Measurements from ENCODE around the gene TBC1D22A. TPM values are rescaled to one million over a fixed set of nuclear protein-coding genes. Genes with fewer than 3 reads are reported as not detected.

The TBC1D22A gene
- polyA plus RNA-seq, 1 experiment, result 19.8 TPM

DNA sequence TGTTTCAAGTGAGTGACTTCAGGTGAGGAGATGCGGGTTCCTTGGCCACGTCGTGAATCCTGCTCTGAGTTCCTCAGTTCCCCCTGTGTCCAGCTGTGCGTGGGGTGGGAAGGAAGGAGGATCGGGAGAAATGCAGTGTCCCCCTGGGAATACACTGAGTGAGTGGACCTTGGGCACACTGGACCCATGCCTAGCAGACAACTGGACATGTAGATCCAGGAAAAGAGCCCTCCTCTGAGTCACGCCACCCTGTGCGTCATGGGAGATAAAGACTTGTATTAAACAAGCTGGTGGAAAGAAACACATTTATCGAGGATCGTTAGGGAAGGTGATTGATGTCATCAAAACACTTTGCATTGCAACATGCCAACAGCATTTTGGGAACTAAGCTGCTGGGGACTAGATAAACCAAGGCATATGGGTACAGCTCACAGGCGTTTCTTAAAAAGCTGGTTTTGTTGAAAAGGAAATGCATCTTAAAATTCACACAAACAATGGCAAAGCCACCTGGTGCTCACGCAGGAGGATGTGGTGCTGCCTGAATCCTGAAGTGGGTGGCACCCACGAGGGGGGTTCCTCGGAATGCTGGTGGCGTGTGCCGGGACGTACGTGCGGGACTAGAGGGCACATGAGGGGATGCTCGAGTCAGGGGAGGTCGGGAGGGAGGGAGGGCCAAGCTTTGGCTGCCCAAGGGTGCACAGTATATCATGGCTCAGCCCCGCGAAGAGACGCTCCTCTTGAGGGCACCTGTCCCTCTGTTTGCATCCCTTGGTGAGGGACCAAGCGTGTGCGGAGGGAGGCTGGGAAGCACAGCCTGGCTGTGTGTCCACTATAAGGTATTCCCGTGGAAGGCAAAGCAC lies 303.5 kb downstream of the TBC1D22A start:
- H3K27ac ChIP-seq (ENCODE audit: low read depth, low read length), result no peak overlapping the region
- no peak overlapping the region for H3K4me3 ChIP-seq (ENCODE audit: low read depth, low read length)
- H3K9me3 ChIP-seq (ENCODE audit: control insufficient read depth, insufficient read depth, low read length), result no peaks in the 10 kb centered on the region; the same call in 1 of the 2 replicates
- ChIA-PET POLR2A (no interaction called here), CTCF (no interaction called here)
- TF ChIP-seq, protein P1, sequence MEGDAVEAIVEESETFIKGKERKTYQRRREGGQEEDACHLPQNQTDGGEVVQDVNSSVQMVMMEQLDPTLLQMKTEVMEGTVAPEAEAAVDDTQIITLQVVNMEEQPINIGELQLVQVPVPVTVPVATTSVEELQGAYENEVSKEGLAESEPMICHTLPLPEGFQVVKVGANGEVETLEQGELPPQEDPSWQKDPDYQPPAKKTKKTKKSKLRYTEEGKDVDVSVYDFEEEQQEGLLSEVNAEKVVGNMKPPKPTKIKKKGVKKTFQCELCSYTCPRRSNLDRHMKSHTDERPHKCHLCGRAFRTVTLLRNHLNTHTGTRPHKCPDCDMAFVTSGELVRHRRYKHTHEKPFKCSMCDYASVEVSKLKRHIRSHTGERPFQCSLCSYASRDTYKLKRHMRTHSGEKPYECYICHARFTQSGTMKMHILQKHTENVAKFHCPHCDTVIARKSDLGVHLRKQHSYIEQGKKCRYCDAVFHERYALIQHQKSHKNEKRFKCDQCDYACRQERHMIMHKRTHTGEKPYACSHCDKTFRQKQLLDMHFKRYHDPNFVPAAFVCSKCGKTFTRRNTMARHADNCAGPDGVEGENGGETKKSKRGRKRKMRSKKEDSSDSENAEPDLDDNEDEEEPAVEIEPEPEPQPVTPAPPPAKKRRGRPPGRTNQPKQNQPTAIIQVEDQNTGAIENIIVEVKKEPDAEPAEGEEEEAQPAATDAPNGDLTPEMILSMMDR (IDR thresholded peaks at IDR 0.05; ENCODE audit: low read depth, low read length), result no peak
- no peaks in the 10 kb centered on the region for H3K27me3 ChIP-seq (ENCODE audit: control insufficient read depth, insufficient read depth, low read length)
- no peak for DNase-seq (ENCODE audit: low read depth, low spot score)

DNA sequence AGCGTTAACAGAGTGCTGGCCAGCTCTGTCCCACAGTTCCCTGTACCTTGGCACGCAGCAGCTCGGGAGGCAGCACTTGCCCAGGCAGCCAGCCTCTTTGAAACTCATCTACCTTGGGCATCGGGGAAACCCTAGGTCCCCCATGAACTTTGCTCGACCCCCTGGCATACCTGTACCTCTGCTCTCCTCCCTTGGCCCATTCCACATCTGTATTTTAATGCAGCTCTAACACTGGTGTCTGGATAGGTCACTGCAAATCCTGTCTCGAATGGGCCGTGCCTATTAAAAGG lies 304.1 kb downstream of the TBC1D22A start:
- TF ChIP-seq, protein P1 (IDR thresholded peaks at IDR 0.05; ENCODE audit: low read depth, low read length), result no peak
- Histone ChIP-seq H3K27ac (ENCODE audit: low read depth, low read length) (peak overlapping the region; percentile 11), H3K4me3 (ENCODE audit: low read depth, low read length) (no peak overlapping the region), H3K27me3 (ENCODE audit: control insufficient read depth, insufficient read depth, low read length) (no peaks in the 10 kb centered on the region), H3K9me3 (ENCODE audit: control insufficient read depth, insufficient read depth, low read length) (no peaks in the 10 kb centered on the region; the same call in 1 of the 2 replicates)
- ChIA-PET POLR2A (no interaction called here), CTCF (no interaction called here)
- no peak for DNase-seq (ENCODE audit: low read depth, low spot score)

DNA sequence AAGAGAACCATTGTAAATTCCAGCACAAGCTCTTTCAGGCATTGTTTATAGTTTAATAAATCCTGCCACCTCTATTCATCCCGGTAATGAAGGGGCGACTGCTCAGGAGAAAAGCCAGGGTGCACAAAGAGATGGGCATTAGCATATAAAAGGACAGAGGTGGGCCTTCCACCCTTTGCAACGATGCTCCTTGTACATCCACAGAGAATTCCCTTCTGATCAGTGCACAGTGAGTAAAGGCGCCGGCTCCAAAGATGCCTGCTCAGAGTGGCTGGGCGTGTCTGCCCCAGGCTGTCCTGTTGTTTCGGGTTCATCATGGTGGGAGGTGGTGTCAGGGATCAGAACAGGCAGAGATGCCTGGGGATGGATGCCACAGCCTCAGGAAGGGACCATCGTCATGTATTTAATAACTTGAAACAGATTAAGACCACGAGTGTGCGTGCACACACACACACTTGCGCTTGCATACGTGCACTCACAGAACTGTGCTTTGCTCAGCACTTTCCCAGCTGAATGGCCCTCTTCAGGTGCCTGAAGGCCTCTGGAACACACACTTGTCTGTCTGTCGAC lies 305.0 kb downstream of the TBC1D22A start:
- DNase-seq (ENCODE audit: low read depth, low spot score), result no peak
- TF ChIP-seq, protein P1 (IDR thresholded peaks at IDR 0.05; ENCODE audit: low read depth, low read length), result no peak
- ChIA-PET POLR2A (no interaction called here), CTCF (no interaction called here)
- H3K27ac ChIP-seq (ENCODE audit: low read depth, low read length), result no peak overlapping the region
- H3K27me3 ChIP-seq (ENCODE audit: control insufficient read depth, insufficient read depth, low read length), result no peaks in the 10 kb centered on the region
- H3K9me3 ChIP-seq (ENCODE audit: control insufficient read depth, insufficient read depth, low read length), result no peaks in the 10 kb centered on the region; the same call in 1 of the 2 replicates
- no peak overlapping the region for H3K4me3 ChIP-seq (ENCODE audit: low read depth, low read length)

DNA sequence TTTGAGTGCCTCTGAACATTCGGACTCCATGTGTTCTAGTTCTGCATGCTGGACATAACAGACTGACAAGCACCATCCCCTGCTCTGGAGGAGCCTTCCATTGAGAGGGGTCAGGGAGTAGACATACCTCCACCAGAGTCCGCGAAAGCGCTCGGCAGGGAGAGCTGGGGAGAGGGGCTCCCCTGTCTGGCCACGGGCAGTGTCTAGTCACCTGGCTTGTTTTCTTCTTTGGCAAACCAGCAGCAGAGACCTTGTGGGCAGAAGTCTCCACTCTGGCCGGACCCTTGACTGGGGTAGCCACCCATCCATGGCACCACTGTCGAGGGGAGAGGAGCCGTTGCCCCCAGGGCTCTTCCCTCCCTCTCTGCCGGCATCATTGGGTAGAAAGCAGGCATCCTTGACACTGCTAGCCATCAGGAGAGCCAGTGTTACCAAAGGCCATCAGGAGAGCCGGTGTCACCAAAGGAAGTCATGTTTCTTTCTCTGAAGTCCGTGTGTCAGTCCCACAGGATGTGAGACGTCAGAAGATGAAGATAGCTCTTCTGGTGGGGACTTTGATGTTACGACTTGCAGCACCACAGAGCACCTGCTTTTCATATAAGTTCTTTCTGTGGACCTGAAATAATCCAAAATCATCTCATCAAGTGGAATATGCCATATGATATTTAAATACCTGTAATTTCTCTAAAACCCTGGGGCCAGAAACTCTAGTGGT lies 305.6 kb downstream of the TBC1D22A start:
- Histone ChIP-seq H3K27ac (ENCODE audit: low read depth, low read length) (no peak overlapping the region), H3K4me3 (ENCODE audit: low read depth, low read length) (no peak overlapping the region), H3K27me3 (ENCODE audit: control insufficient read depth, insufficient read depth, low read length) (no peaks in the 10 kb centered on the region), H3K9me3 (ENCODE audit: control insufficient read depth, insufficient read depth, low read length) (no peaks in the 10 kb centered on the region; the same call in 1 of the 2 replicates)
- TF ChIP-seq, protein P1 (IDR thresholded peaks at IDR 0.05; ENCODE audit: low read depth, low read length), result no peak
- DNase-seq (ENCODE audit: low read depth, low spot score), result no peak
- ChIA-PET POLR2A (no interaction called here), CTCF (no interaction called here)

DNA sequence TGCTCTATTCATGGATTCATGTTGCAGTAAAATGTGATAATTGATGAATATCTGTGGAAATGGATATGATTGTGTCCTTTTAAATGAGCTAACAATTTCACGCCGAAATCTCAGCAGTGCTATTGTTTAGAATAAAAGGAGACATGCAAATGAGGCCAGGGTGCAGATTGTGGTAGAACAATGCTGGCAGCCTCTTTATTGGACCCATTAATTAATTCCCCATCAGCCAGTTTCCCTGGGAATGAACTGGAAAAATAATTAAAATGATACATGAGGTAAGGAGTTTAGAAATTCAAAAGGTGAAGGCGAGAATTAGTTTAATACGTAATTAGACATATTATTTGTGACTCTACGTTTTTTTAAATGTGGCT lies 306.2 kb downstream of the TBC1D22A start:
- no peak for DNase-seq (ENCODE audit: low read depth, low spot score)
- ChIA-PET POLR2A (no interaction called here), CTCF (no interaction called here)
- H3K27ac ChIP-seq (ENCODE audit: low read depth, low read length), result no peak overlapping the region
- H3K9me3 ChIP-seq (ENCODE audit: control insufficient read depth, insufficient read depth, low read length), result no peaks in the 10 kb centered on the region; the same call in 1 of the 2 replicates
- TF ChIP-seq, protein P1 (IDR thresholded peaks at IDR 0.05; ENCODE audit: low read depth, low read length), result no peak
- no peaks in the 10 kb centered on the region for H3K27me3 ChIP-seq (ENCODE audit: control insufficient read depth, insufficient read depth, low read length)
- no peak overlapping the region for H3K4me3 ChIP-seq (ENCODE audit: low read depth, low read length)

Data from AG04450 (cell line).